Tibial nerve (tissue), 4 donors: Measurements from ENCODE around the gene CABLES2.

Experiments used
- EP300 ChIP-seq, 2 donors: sonication (generic); formaldehyde crosslinking; IDR thresholded peaks; one replicate each; pipeline ENCODE4 v1.6.1; 2017; ENCODE audit warnings: antibody characterized with exemption in 2 of 2, mild to moderate bottlenecking in 1 of 2
- TF ChIP-seq, protein P1 (sequence below), 5 experiments: fragments of 200-600 bp in 3 of 5; fragments of 450-650 bp in 2 of 5; sonication (generic) in 3 of 5; IDR thresholded peaks; one replicate each; pipeline ENCODE4 v1.5.1; 2016 to 2019; ENCODE audit warnings: antibody characterized with exemption in 5 of 5, mild to moderate bottlenecking in 3 of 5, moderate library complexity in 2 of 5

- TF ChIP-seq, protein P1, sequence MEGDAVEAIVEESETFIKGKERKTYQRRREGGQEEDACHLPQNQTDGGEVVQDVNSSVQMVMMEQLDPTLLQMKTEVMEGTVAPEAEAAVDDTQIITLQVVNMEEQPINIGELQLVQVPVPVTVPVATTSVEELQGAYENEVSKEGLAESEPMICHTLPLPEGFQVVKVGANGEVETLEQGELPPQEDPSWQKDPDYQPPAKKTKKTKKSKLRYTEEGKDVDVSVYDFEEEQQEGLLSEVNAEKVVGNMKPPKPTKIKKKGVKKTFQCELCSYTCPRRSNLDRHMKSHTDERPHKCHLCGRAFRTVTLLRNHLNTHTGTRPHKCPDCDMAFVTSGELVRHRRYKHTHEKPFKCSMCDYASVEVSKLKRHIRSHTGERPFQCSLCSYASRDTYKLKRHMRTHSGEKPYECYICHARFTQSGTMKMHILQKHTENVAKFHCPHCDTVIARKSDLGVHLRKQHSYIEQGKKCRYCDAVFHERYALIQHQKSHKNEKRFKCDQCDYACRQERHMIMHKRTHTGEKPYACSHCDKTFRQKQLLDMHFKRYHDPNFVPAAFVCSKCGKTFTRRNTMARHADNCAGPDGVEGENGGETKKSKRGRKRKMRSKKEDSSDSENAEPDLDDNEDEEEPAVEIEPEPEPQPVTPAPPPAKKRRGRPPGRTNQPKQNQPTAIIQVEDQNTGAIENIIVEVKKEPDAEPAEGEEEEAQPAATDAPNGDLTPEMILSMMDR (IDR thresholded peaks at IDR 0.05) = no peak
- TF ChIP-seq EP300 (IDR thresholded peaks at IDR 0.05) = no peak
These were observed 44.2 kb upstream of the CABLES2 start for GRCh38 chr20:62451156-62451767.
